ENCODE data around the gene MARCHF3. TPM values are rescaled to one million over a fixed set of nuclear protein-coding genes. Genes with fewer than 3 reads are reported as not detected.
A peak's percentile ranks its signal among the peaks of the same experiment; 100 is the strongest.

The MARCHF3 gene, protein sequence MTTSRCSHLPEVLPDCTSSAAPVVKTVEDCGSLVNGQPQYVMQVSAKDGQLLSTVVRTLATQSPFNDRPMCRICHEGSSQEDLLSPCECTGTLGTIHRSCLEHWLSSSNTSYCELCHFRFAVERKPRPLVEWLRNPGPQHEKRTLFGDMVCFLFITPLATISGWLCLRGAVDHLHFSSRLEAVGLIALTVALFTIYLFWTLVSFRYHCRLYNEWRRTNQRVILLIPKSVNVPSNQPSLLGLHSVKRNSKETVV
- 10 to 100 TPM; 10.4 to 34.1 TPM for total RNA-seq

- Histone ChIP-seq H3K36me3 (no peaks in the 10 kb centered on the region), H3K27ac (peak within 1 kb of the TSS; percentile 91 to 94), H3K4me3 (peak within 1 kb of the TSS; percentile 97), H3K9me3 (no peaks in the 10 kb centered on the region), H3K4me1 (ENCODE audit: control insufficient read depth in 1 of 2, low read depth in 2 of 2) (peaks cover 0 to 10% of the 10 kb centered on the region in 2 donors), H3K27me3 (replicated peaks; ENCODE audit: insufficient read depth) (no peaks in the 10 kb centered on the region)
- peak; percentile 12 for TF ChIP-seq CTCF (IDR thresholded peaks at IDR 0.05)
- DNase-seq (ENCODE audit: low spot score) (peak; percentile 72), ATAC-seq (ENCODE audit: insufficient number of reproducible peaks, low FRiP score, low read depth) (peak; percentile 86)
Observed at GRCh38 chr5:127030259-127031146, at the start of gene MARCHF3. Gene MARCHF3, minus strand, starts transcription at chr5:127030558. Its CDS starts 112,387 bp downstream, at chr5:126918171.

- Histone ChIP-seq H3K36me3 (no peaks in the 10 kb centered on the region), H3K4me3 (no peak overlapping the region), H3K4me1 (ENCODE audit: control insufficient read depth in 1 of 2, low read depth in 2 of 2) (no peaks in the 10 kb centered on the region), H3K9me3 (no peaks in the 10 kb centered on the region), H3K27ac (no peak overlapping the region), H3K27me3 (replicated peaks; ENCODE audit: insufficient read depth) (no peaks in the 10 kb centered on the region)
- TF ChIP-seq CTCF (IDR thresholded peaks at IDR 0.05), result no peak
- DNase-seq (ENCODE audit: low spot score) (no peak), ATAC-seq (ENCODE audit: insufficient number of reproducible peaks, low FRiP score, low read depth) (no peak)
Observed at GRCh38 chr5:127079994-127080491, 49.7 kb upstream of the MARCHF3 start.

DNA sequence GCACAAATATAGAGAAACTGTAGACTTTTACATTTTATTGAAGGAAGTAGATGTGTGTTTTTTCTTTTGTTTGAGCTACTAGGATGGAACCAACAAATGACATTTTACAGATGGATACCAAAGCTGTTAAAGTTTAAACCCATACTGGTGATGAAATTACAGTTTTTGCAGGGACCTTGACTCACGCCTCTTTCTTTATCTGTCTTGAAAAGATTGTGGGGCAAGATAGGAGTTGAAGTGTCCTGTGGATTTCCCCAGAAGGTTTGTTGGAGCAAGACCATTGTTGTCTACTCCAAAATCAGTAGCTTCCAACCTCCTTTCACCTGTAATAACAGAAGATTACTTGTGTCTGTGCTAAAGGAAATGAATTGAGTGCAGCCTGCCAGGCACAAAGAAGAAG lies 47.0 kb upstream of the MARCHF3 start:
- H3K27ac ChIP-seq, result no peak overlapping the region
- H3K9me3 ChIP-seq, result no peaks in the 10 kb centered on the region
- DNase-seq (ENCODE audit: low spot score) (no peak), ATAC-seq (ENCODE audit: insufficient number of reproducible peaks, low FRiP score, low read depth) (no peak)
- no peaks in the 10 kb centered on the region for H3K36me3 ChIP-seq
- no peaks in the 10 kb centered on the region for H3K4me1 ChIP-seq (ENCODE audit: control insufficient read depth in 1 of 2, low read depth in 2 of 2)
- TF ChIP-seq CTCF (IDR thresholded peaks at IDR 0.05), result no peak
- no peak overlapping the region for H3K4me3 ChIP-seq
- no peaks in the 10 kb centered on the region for H3K27me3 ChIP-seq (replicated peaks; ENCODE audit: insufficient read depth)

DNA sequence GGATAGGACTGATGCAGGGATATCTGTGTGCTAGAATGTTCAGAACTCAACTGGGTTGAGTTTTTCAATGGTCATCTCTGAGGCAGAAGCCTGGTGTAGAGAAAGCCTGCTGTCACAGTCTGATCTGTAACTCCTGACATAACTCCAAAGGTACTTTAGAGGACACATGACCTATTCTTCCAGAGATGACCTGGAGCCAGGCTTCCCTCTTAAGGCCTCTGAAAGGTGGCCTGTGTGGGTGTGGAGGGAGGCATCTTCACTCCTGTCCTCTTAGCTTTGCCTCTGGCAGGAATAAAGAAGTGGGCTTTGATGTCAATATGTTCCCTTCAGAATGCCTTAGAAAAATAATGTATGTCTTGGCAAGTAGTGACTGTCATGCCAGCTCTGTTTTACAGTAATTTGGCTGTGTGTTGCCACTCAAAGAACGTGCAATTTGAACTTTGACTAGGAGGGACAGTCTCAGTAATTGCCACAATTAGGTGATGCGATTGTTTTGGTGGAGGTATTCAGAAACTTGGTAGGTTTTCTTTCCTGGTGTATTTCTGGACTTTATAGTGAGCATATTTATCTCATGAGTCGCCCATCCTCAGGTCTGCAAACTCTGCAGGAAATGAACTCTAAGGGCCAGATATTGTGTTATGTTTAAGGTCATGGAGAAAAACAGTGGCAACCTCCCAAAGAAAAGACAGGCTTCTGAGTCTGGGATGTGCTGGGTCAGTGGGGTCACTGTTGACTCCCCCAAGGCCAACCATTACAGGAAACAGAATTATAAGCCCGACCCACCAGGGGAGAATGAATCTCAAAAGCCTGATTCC lies 46.2 kb upstream of the MARCHF3 start:
- no peak overlapping the region for H3K27ac ChIP-seq
- ATAC-seq (ENCODE audit: insufficient number of reproducible peaks, low FRiP score, low read depth) (no peak), DNase-seq (ENCODE audit: low spot score) (no peak)
- H3K36me3 ChIP-seq, result no peaks in the 10 kb centered on the region
- no peak overlapping the region for H3K4me3 ChIP-seq
- TF ChIP-seq CTCF (IDR thresholded peaks at IDR 0.05), result no peak
- H3K27me3 ChIP-seq (replicated peaks; ENCODE audit: insufficient read depth), result no peaks in the 10 kb centered on the region
- H3K4me1 ChIP-seq (ENCODE audit: control insufficient read depth in 1 of 2, low read depth in 2 of 2), result no peaks in the 10 kb centered on the region
- H3K9me3 ChIP-seq, result no peaks in the 10 kb centered on the region
